CD4-positive, alpha-beta T cell treated with Interleukin-12 subunit alpha and Interleukin-12 subunit beta, for 1 hour (primary cell): ENCODE data around the gene RRP9.

Experiments used
- DNase-seq: peaks from one replicate; pipeline ENCODE4 v3.0.0-alpha.2; 2020

Gene RRP9

DNA sequence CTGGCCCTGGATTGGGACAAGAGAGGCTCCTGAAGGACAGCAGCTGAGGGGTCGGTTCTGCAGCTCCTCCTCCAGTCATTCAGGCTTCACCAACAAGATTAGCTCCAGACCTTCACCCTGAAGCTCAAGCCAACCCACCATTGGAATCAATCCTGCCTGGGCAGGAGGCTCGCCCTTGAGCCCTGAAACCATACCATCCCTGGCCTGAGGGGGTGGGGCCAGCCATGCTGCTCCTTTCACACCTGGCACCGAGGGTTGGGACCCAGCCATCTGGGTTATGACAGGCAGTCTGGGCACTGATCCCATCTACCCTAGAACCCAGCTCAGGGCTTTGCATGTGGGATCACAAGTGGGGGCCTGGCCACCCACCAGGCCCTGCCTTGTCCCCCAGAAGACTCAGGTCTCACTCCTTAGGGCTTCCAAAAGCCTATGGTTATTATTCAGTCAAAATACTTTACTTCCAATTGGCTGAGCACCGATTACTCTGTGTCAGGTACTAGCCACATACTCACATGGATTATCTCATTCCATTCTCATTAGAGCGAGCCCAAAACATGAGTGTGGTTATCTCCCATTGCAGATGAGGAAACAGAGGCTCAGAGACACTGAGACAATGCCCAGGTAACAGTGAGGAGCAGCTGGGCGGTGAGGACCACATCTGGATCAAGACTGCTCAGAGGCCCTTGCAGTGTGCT lies 29.0 kb upstream of the RRP9 start:
- no peak for DNase-seq

DNA sequence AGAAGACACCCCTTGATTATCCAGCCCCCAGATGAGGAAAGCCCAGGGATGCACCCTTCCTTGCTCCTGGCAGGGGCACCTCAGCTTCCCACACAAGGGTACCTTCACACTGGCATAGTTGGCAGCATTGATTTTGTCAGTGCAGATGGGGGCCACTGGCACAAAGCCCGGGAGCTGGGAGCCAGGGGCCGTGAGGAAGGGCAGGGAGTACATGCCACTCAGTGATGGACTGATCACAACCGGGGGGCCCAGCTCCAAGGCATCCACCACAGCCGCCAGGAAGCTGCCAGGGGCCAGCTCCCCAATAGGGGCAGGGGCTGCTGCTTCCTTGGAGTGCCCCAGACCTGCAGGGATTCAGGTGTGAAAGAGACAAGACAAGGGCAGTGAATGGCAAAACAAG lies 28.1 kb upstream of the RRP9 start:
- DNase-seq: no peak

- DNase-seq: no peak
These were observed 27.4 kb upstream of the RRP9 start for GRCh38 chr3:51968883-51969678.

- DNase-seq: no peak
These were observed 26.6 kb upstream of the RRP9 start for GRCh38 chr3:51968170-51968775.

GRCh38 chr3:51967384-51968169 lies 25.9 kb upstream of the RRP9 start, which contains the start of gene PCBP4:
TSS of gene PCBP4 (minus strand) at chr3:51967454. CDS start at chr3:51961240, 6,214 bp downstream.
- peak; percentile 46 for DNase-seq

DNA sequence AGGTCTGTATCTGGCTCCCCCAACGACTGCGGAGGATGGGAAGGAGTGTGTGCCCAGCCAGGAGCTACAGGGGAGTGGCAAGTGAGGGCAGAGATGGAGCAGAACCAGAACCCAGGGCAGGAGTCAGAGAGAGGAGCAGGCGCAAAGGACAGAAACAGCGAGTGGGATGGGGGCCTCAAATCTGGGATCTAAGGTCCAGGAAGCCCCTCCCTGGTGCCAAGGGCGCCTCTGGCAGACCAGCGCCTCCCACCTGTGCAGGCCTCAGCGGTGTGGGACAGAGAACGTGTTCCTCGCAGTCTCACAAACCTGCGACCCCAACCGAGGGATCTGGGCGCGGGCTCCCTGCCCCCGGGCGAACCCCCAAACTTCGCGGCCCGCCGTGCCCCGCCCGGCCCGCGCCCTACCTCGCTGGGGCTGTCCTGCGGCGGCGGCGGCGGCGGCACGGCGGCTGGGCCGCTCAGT lies 25.2 kb upstream of the RRP9 start:
- DNase-seq: no peak

DNA sequence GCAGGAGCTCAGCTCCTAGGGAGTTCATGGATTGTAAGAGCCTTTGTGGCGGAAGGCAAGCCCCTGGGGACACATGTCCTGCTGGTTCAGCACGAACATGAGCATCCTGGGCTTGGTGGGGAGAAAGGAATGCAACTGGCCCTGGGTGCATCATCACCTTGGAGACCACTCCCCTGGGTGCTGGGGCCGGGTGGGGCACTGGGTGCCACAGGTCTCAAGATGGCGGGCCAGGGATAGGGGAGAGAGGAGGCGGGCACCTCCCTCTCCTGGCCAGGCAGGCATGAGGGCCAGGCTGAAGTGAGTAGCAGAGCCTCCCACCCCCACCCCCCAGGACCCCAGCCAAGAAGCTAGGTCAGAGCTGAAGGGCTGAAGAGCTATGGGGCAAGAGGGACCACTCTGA lies 24.8 kb upstream of the RRP9 start:
- no peak for DNase-seq

DNA sequence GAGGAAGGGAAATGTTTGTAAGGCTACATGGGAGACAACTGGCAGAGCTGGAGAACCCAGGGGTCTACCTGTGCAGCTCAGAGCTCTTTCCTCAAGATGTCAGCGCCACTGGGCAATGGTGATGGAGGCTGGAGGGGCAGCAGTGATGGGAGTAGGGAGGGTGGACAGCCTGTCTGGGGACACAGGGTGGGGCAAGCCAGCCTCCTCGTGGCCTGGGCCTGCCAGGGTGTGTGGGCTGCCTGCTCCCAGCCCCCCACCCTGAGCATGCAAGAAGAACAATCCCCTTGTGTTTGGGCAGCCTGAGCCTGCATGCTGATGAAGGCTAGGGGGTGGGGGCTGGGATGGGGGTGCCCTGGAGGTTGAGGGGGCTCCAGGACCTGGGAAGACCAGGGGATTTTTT lies 24.3 kb upstream of the RRP9 start:
- DNase-seq: no peak

DNA sequence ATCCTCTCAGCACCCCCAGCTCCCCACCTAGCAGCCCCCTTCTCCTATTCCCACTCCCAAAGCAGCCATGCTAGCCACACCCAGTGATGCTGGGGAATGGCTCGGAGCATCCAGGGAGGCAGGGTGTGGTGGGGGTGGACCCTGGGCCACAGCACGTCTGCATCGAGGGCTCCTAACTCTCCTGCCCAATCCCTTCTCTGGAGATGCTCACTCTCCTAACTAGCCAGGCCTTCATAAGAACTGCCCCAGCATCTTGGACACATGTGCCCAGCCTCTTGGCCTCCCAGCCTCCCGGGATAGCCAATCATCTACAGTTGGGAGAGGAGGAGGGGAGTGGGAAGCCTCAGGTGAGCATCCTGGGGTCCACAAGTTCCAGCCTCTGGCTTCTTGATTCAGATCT lies 22.8 kb upstream of the RRP9 start:
- DNase-seq: no peak

- no peak for DNase-seq
These were observed 22.3 kb upstream of the RRP9 start for GRCh38 chr3:51963951-51964451.

GRCh38 chr3:51962854-51963530 lies 21.3 kb upstream of the RRP9 start:
- no peak for DNase-seq

- DNase-seq: no peak
These were observed 20.2 kb upstream of the RRP9 start for GRCh38 chr3:51961602-51962569.

- DNase-seq: no peak
These were observed 19.3 kb upstream of the RRP9 start for GRCh38 chr3:51961011-51961410.

DNA sequence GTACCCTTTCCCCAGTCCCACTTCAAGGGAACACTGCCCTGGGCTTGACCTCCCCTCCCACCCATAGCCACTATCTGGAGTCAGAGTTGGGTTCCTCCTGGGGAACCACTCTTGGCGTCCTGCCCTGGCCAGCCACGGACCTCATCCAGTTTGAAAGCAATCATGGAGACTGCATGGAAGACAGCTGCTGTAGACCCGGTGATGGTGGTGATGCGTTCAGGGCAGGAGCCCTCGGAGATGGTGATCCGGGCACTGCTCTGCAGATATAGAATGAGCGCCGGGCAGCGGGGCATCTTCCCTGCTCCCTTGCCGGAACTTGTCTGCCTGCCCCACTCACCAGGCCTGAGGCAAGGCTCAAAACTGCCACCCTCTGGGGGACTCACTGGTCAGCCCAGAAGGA lies 18.7 kb upstream of the RRP9 start:
- no peak for DNase-seq

- DNase-seq: no peak
These were observed 17.9 kb upstream of the RRP9 start for GRCh38 chr3:51959651-51960050.

GRCh38 chr3:51958603-51959521 lies 17.2 kb upstream of the RRP9 start:
- no peak for DNase-seq

GRCh38 chr3:51957520-51958205 lies 16.0 kb upstream of the RRP9 start:
- DNase-seq: no peak

DNA sequence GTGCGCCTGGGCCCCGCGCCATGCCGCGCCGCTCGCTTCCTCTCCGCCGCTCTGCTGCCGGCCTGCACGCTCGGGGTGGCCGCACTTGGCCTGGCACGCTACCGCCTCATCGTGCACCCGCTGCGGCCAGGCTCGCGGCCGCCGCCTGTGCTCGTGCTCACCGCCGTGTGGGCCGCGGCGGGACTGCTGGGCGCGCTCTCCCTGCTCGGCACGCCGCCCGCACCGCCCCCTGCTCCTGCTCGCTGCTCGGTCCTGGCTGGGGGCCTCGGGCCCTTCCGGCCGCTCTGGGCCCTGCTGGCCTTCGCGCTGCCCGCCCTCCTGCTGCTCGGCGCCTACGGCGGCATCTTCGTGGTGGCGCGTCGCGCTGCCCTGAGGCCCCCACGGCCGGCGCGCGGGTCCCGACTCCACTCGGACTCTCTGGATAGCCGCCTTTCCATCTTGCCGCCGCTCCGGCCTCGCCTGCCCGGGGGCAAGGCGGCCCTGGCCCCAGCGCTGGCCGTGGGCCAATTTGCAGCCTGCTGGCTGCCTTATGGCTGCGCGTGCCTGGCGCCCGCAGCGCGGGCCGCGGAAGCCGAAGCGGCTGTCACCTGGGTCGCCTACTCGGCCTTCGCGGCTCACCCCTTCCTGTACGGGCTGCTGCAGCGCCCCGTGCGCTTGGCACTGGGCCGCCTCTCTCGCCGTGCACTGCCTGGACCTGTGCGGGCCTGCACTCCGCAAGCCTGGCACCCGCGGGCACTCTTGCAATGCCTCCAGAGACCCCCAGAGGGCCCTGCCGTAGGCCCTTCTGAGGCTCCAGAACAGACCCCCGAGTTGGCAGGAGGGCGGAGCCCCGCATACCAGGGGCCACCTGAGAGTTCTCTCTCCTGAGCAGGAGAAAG lies 14.4 kb upstream of the RRP9 start:
- DNase-seq: peak; percentile 38
